ENCODE data around the gene MAPK14.

Gene MAPK14

DNA sequence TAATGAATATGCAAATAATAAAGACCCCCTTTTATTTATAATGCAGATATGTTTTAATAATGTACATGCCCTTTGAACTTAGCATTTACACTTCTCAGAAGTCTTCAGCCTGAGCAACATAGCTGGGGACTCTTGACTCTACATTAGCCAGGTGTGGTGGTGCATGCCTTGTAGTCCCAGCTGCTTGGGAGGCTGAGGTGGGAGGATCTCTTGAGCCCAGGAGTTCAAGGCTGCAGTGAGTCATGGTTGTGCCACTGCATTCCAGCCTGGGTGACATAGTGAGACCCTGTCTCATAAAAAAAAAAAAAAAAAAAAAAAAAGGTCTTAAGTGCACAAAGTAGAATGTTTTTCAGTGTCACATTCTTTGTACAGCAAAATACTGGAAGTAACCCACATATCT lies 85.4 kb downstream of the MAPK14 start:
- peaks cover 54 to 95% of the 10 kb centered on the region in 2 donors for H3K4me1 Mint-ChIP-seq
- no peak for DNase-seq
- H3K36me3 Mint-ChIP-seq, result peaks cover 24 to 44% of the 10 kb centered on the region in 2 donors
- H3K27me3 Mint-ChIP-seq, result no peaks in the 10 kb centered on the region
- ATAC-seq (replicated peaks), result no peak
- H3K27ac Mint-ChIP-seq, result no peak overlapping the region
- no peaks in the 10 kb centered on the region for H3K9me3 Mint-ChIP-seq
- H3K4me3 Mint-ChIP-seq, result no peak overlapping the region

DNA sequence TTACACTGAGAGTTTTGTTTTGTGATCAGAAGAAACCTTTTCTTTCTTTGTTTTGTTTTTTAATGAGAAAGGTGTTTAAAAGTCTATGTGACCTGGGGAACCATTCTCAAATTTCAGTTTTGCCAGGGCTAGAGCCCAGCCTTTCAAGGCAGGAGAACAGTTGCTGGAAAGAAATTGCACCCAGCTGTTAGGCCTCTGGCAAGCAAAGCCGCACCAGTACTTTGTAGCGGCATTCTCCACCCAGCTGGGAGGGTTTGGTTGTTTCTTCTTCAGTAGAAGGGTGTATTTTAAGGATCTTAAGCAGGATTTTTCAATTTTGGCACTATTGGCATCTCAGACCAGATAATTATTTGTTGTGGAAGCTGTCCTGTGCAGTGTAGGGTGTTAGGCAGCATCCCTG lies 86.1 kb downstream of the MAPK14 start:
- Mint-ChIP-seq H3K4me1 (peaks cover 54 to 95% of the 10 kb centered on the region in 2 donors), H3K4me3 (peak overlapping the region in 1 of 2 donors; percentile 11), H3K27me3 (no peaks in the 10 kb centered on the region), H3K9me3 (no peaks in the 10 kb centered on the region), H3K27ac (peak overlapping the region; percentile 75), H3K36me3 (peaks cover 26 to 45% of the 10 kb centered on the region in 2 donors)
- ATAC-seq (replicated peaks) (no peak), DNase-seq (no peak)

DNA sequence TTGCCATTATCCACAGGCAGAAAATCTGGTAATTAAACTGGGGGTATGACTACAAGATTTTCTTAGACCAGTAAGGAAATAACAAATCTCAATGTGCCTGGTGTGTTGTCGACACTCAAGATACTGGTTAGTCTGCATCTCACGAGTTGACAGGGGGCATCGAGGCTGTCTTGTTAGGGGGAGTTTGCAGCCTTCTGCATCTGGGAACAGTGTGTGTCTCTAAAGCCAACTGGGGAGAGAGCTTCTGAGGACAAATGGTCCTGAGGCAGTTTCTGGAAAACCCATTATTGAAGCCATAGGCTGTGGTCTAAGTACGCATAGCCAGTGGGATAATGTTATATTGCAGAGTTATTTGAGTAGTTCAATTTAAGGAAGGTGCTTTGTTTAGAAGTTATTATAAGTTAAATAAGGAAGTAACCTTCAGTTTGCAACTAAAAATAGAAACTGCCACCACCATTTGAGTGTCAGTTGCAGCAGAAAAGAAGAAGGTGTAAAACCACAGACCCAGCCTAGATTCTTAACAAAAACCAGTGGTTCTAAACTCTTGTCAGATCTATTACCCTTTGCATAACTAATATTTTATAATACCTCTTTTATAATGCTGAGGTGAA lies 87.3 kb downstream of the MAPK14 start:
- peaks cover 34 to 54% of the 10 kb centered on the region in 2 donors for H3K36me3 Mint-ChIP-seq
- no peak for DNase-seq
- H3K9me3 Mint-ChIP-seq, result no peaks in the 10 kb centered on the region
- peak overlapping the region; percentile 18 to 70 for H3K4me3 Mint-ChIP-seq
- peak; percentile 63 to 82 for ATAC-seq (replicated peaks)
- H3K27ac Mint-ChIP-seq, result peak overlapping the region; percentile 75
- H3K4me1 Mint-ChIP-seq, result peaks cover 53 to 95% of the 10 kb centered on the region in 2 donors
- no peaks in the 10 kb centered on the region for H3K27me3 Mint-ChIP-seq

DNA sequence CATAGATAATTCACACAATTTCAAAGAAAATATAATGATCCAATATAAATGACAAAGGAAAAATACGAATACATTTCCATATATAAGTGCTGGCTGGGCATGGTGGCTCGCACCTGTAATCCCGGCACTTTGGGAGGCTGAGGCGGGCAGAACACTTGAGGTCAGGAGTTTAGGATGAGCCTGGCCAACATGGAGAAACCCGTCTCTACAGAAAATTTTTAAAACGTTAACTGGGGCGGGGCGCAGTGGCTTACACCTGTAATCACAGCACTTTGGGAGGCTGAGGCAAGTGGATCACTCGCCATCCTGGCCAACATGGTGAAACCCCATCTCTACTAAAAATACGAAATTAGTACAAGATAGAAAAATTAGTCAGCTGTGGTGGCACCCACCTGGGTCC lies 87.8 kb downstream of the MAPK14 start:
- ATAC-seq (replicated peaks) (no peak), DNase-seq (no peak)
- peak overlapping the region; percentile 8 to 21 for H3K4me3 Mint-ChIP-seq
- H3K9me3 Mint-ChIP-seq, result no peaks in the 10 kb centered on the region
- peaks cover 34 to 49% of the 10 kb centered on the region in 2 donors for H3K36me3 Mint-ChIP-seq
- peak overlapping the region; percentile 65 for H3K27ac Mint-ChIP-seq
- no peaks in the 10 kb centered on the region for H3K27me3 Mint-ChIP-seq
- H3K4me1 Mint-ChIP-seq, result peaks cover 52 to 96% of the 10 kb centered on the region in 2 donors

DNA sequence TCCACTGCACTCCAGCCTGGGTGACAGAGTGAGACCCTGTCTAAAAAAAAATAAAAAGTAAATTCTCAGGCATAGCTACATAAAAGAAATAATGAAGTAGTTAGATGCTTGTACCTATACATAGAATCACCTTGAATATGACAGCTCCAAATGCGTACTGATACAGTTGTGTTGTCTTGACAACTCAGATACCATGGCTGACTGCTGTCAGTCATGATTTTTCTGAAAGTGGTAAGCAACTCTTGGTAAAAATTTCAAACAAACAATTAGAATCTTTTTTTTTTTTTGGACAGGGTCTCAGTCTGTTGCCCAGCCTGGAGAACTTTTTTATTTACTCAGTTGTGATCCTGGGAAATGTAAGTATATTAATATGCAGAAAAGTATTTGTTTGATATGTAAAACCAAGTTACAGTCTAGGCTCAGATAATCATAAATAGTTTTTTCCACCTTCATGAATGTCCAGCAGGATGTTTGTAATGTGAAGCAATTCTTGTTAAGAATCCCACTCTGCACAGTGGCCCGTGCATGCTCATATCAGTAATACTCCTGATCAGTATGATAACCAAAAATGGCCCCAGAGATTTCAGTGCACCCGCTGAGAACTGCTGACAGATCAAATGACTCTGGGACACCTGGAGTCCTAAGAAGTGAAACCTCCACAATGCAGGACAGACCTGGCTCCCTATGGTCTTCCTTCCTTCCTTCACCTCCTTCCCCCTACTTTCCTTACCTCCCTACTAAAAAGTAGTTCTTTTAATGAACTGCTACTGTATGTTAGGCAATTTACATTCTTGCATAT lies 88.7 kb downstream of the MAPK14 start:
- peaks cover 34 to 46% of the 10 kb centered on the region in 2 donors for H3K36me3 Mint-ChIP-seq
- H3K4me1 Mint-ChIP-seq, result peaks cover 59 to 97% of the 10 kb centered on the region in 2 donors
- no peaks in the 10 kb centered on the region for H3K27me3 Mint-ChIP-seq
- DNase-seq (no peak), ATAC-seq (replicated peaks) (no peak)
- H3K27ac Mint-ChIP-seq, result peak overlapping the region; percentile 82
- no peak overlapping the region for H3K4me3 Mint-ChIP-seq
- no peaks in the 10 kb centered on the region for H3K9me3 Mint-ChIP-seq

DNA sequence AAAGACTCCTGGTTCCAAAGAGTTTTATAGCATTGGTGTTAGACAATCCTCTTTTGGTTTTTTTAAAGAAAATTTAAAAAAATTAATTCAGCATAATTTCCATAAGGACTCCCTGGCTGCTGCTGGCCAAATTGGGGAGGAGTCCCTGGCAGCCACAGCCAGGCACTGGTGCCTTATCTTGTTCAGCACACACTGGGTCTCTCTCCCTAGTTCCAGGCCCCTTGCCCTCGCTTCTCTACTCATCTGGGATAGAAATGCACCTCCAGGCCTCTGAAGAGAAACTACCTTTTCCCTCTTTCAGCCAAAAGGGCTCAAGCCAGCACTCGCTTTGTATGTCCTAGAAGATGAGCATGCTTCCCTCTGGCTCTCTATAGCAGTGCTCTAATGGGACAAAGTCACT lies 89.3 kb downstream of the MAPK14 start:
- H3K27ac Mint-ChIP-seq, result peak overlapping the region; percentile 44

DNA sequence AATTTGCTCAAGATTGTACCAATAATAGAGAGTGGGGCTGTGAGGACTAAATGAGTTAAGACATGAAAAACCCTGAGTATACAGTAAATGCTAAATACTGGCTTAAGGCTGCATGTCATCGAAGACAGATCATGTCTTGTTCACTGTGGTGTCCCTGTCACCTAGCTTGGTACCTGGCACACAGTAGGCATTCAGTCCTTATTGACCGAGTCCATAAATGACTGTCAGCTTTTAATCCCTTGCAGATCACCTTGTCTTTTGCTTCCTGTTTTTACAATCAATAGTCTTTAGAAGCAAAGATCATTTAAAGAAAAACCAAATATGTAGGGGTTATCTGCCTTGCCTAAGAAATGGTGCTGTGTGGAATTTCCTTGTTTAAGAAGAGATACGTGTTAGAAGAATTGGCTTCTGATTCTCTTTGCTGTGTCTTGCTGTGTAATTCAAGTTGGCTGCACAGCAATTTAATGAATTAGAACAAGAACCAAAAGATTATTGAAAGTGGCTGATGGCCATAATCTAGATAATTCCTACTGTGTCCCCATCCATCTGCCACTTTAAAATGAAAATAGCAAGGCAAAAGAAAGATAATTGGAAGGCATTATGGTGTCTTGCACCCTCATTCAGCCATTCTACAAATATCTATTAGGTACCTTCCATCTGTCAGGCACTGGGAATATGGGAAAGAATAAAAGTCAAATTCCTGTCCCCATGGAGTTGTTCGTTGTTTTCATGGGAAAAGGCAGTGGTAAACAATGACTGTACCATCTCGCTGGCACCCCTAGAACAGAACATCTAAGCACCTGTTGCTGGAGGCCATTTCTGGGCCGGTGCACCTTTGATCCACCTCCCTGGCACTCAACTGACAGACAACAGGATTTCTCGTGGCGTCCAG lies 90.3 kb downstream of the MAPK14 start:
- H3K9me3 Mint-ChIP-seq, result no peaks in the 10 kb centered on the region
- peaks cover 25 to 32% of the 10 kb centered on the region in 2 donors for H3K36me3 Mint-ChIP-seq
- no peak overlapping the region for H3K4me3 Mint-ChIP-seq
- H3K27ac Mint-ChIP-seq, result peak overlapping the region; percentile 95
- H3K27me3 Mint-ChIP-seq, result no peaks in the 10 kb centered on the region
- ATAC-seq (replicated peaks) (no peak), DNase-seq (no peak)
- H3K4me1 Mint-ChIP-seq, result peaks cover 68 to 99% of the 10 kb centered on the region in 2 donors

More for the DNA sequence above, 89.3 kb downstream of the MAPK14 start:
- DNase-seq, result no peak
- ATAC-seq (replicated peaks), result no peak
- no peak overlapping the region for H3K4me3 Mint-ChIP-seq
- no peaks in the 10 kb centered on the region for H3K27me3 Mint-ChIP-seq
- H3K9me3 Mint-ChIP-seq, result no peaks in the 10 kb centered on the region
- H3K4me1 Mint-ChIP-seq, result peaks cover 62 to 97% of the 10 kb centered on the region in 2 donors
- peaks cover 28 to 39% of the 10 kb centered on the region in 2 donors for H3K36me3 Mint-ChIP-seq

DNA sequence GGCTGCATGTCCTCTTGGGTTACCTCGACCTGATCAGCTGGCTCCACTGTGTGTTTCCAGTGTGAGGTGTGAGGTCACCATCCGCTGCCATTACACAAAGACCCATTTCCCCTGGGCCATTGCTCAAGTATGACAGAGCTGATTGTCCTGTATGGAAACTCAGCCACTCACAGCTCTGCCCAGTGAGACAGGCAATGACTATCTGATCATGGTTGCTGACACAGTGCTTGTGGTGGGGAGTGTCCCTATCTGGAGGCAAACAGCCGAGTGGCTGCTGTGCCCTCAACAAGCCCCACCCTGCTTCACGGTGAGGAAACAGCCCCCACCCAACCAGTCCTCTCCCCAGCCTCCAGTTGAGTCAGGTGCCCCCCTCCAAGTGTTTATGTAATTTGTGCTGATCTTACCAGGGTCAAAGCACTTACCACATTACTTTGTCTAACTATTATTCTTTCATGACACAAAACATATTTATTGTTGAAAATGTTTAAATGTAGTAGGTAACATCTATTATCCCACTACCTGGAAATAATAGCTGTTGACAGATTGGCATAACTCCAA lies 91.0 kb downstream of the MAPK14 start:
- DNase-seq (peak; percentile 47), ATAC-seq (replicated peaks) (peak; percentile 61 to 69)
- Mint-ChIP-seq H3K9me3 (no peaks in the 10 kb centered on the region), H3K27ac (peak overlapping the region; percentile 95), H3K27me3 (no peaks in the 10 kb centered on the region), H3K36me3 (peaks cover 25 to 31% of the 10 kb centered on the region in 2 donors), H3K4me1 (peaks cover 72 to 99% of the 10 kb centered on the region in 2 donors), H3K4me3 (no peak overlapping the region)

DNA sequence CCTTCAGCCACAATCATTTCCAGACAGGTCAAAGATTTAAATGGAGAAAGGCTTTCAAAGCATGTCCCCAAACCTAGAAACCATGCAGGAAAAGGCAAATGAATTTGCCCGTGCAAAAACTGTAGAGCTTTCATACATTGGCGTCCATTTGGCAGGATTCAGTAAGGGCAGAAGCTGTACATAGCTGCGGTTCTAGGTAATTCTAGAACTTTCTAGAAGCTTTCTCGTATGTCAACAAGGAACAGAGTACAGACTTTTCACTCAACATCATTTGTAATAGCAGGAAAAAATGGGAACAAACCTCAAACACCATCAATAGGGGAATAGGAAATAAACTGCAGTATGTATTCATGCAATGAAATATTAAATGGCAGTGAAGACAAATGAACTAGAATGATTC lies 91.6 kb downstream of the MAPK14 start:
- Mint-ChIP-seq H3K27me3 (no peaks in the 10 kb centered on the region), H3K4me3 (no peak overlapping the region), H3K27ac (peak overlapping the region; percentile 95), H3K36me3 (peaks cover 25 to 31% of the 10 kb centered on the region in 2 donors), H3K4me1 (peaks cover 72 to 99% of the 10 kb centered on the region in 2 donors), H3K9me3 (no peaks in the 10 kb centered on the region)
- DNase-seq (no peak), ATAC-seq (replicated peaks) (no peak)

DNA sequence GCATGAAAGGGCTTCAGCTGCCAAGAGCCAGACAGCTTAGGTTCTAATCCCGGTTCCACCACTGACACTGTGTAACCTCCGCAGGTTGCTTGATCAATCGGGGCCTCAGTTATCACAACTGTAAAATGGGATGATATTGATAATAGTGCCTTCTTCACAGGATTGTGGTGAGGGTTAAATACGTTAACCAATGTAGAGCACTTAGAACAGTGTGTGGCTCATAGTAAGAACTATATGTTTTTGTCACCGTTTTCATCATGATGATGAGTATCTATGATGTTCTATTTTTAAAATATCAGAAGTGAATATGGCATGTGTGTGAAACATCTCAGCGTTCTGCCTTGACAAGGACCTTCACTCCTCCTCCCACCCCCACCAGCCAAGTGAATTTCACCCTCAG lies 92.4 kb downstream of the MAPK14 start:
- Mint-ChIP-seq H3K27ac (peak overlapping the region; percentile 95), H3K4me1 (peaks cover 67 to 99% of the 10 kb centered on the region in 2 donors), H3K9me3 (no peaks in the 10 kb centered on the region), H3K27me3 (no peaks in the 10 kb centered on the region), H3K36me3 (peaks cover 25 to 31% of the 10 kb centered on the region in 2 donors), H3K4me3 (no peak overlapping the region)
- ATAC-seq (replicated peaks) (peak; percentile 3 to 20), DNase-seq (no peak)

DNA sequence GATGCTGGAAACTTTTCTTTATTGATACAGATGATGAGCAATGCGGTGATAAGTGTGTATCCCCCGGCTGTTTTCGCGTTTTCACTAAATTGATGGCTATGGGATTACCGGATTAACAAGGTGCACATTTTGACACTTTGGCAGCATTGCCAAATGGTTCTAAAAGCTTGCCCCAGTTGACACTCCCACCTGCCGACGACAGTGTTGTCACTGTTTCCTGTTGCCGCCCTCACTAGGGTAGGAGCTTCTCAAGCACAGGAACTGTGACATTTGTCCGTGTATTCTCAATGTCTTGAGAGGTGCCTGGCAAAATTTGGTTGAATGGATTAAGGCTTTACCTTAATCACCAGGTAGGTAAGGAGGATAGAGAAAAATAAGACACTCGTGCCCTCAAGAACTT lies 92.9 kb downstream of the MAPK14 start:
- Mint-ChIP-seq H3K4me1 (peaks cover 65 to 94% of the 10 kb centered on the region in 2 donors), H3K9me3 (no peaks in the 10 kb centered on the region)

DNA sequence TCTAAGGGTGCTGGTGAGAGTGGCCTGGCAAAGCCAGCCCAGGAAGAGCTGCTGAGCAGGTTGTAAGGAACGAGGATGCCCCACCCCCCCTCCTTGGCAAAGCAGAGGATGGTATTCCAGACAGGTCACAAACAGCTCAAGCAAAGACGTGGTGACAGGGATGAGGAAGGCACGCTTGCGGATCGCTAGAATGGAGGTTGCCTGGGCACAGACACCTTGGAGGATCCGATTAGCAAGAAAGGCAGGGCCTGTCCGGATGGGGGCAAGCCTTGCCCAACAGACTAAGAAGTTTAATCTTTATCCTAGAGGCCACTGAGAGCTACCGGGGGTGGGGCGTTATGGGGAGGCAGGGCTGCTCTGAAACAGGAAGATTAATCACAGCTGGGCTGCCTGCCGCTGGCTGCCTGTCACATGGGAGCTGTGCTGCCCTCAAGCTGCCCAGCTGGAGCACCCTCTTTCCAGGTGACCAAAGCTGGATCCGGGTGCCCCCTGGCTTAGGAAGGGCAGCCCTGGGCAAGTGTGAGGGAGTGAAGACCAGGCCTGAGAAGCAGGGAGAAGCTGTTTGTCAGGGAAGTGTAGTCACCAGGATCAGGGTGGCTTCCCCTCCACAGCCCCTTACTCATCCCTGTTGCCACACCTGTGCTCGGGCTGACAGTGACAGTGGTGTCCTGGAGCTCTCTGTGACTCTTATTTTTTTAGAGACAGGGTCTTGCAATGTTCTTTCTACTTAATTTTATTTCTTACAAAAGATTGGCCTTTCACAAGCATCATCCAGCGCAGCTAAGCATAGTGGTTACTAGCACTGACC lies 93.6 kb downstream of the MAPK14 start:
- H3K27ac Mint-ChIP-seq, result peak overlapping the region; percentile 95
- H3K4me3 Mint-ChIP-seq, result peak overlapping the region; percentile 76 to 81
- peaks cover 25 to 31% of the 10 kb centered on the region in 2 donors for H3K36me3 Mint-ChIP-seq
- H3K27me3 Mint-ChIP-seq, result no peaks in the 10 kb centered on the region
- H3K4me1 Mint-ChIP-seq, result peaks cover 67 to 89% of the 10 kb centered on the region in 2 donors
- no peaks in the 10 kb centered on the region for H3K9me3 Mint-ChIP-seq
- peak; percentile 62 to 68 for ATAC-seq (replicated peaks)
- DNase-seq, result peak; percentile 51

More for the DNA sequence above, 92.9 kb downstream of the MAPK14 start:
- Mint-ChIP-seq H3K4me3 (peak overlapping the region; percentile 76 to 81), H3K36me3 (peaks cover 25 to 31% of the 10 kb centered on the region in 2 donors), H3K27ac (peak overlapping the region; percentile 95), H3K27me3 (no peaks in the 10 kb centered on the region)
- ATAC-seq (replicated peaks) (peak; percentile 71 to 72), DNase-seq (peak; percentile 58)

DNA sequence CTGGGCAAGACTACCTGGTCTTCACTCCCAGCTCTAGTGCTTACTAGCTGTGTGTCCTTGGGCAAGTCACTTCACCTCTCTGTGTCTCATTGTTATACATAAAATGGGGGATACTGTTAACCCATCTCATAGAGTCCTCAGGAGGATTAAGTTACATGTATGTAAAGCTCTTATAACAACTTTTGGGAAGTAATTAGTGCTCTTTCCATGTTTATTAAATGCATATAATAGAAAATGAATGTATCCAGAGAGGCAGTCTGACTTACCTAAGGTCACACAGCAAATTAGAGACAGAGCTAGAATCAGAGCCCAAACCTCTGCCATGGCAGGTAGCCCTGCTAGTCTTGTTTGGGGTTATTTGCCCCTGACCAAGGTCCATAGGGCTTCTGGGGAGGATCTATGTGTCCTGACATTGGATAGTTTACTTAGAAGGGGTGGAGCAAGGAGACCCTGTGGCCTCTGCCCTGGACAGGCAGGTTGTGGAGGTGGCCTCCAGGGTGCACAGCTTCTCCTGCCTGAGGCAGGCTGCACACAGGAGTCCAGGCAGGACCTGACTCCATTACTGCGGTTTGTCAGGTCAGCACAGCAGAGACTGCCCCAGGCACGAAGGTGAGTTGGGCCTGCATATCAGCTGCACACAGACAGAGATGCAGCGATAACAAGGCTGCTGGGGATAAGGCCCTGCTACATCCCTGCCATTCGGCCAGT lies 94.3 kb downstream of the MAPK14 start:
- Mint-ChIP-seq H3K36me3 (peaks cover 21 to 26% of the 10 kb centered on the region in 2 donors), H3K4me1 (peaks cover 70 to 86% of the 10 kb centered on the region in 2 donors), H3K9me3 (no peaks in the 10 kb centered on the region), H3K27ac (peak overlapping the region; percentile 95), H3K27me3 (no peaks in the 10 kb centered on the region), H3K4me3 (no peak overlapping the region)
- ATAC-seq (replicated peaks), result no peak
- no peak for DNase-seq
